ENCODE data around the gene FAM111A.
"Not testable (repeated sequence)": the region's sequence is repeated elsewhere in the genome, so short reads cannot be mapped to it uniquely, and the experiment has no call there.

The FAM111A gene, protein sequence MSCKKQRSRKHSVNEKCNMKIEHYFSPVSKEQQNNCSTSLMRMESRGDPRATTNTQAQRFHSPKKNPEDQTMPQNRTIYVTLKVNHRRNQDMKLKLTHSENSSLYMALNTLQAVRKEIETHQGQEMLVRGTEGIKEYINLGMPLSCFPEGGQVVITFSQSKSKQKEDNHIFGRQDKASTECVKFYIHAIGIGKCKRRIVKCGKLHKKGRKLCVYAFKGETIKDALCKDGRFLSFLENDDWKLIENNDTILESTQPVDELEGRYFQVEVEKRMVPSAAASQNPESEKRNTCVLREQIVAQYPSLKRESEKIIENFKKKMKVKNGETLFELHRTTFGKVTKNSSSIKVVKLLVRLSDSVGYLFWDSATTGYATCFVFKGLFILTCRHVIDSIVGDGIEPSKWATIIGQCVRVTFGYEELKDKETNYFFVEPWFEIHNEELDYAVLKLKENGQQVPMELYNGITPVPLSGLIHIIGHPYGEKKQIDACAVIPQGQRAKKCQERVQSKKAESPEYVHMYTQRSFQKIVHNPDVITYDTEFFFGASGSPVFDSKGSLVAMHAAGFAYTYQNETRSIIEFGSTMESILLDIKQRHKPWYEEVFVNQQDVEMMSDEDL

DNA sequence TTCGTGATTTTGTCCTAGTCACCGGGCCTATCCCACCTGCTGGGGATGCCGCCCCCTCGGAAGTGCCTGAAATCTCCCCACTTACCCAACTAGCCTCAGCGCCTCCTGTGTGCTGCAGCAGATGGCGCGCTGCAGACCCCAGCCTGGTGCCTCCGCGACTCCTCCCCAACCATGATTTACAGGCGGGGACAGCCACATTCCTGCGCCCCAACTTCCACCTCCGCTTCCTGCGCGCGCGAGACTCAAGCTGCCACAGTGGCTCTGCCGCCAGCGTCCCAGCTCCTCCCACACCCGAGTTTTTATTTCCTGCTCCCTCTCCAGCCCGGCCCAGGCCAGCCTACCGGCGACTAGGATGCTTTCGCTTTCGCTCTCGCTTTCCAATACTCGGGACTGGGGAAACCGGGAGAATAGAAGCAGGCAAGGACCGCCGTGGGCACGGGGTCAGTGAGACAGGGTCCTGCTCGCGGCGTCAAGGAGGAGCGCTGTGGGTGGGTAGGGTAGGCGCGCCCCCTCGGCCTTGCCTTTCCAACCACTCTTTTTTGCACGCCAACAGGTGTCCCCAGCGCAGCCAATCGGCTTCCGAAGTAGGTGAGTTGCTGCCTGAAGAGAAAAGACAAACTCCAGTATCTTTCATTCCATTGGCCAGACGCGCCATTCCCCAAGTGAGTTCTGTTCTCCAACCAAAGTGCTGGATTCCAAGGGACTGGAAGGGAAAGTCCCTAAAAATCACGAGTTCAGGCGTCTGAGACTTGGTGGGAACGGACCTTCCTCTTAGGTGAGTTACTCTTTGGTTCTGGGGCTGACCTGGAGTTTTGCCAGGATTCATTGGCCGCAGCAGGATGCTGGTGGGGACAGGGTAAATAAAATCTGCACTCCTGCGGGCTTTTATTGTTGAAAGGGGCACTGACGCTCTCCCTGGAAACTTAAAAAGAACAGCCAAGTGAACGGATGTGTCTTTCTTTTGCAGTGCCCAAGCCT lies at the start of gene FAM111A:
Gene FAM111A (plus strand): TSS at position 327 of the 978 bp plus-strand sequence. CDS start 6,017 bp downstream, outside the sequence.
- peak; percentile 56 to 64 for DNase-seq (ENCODE audit: low read depth in 2 of 2)

DNA sequence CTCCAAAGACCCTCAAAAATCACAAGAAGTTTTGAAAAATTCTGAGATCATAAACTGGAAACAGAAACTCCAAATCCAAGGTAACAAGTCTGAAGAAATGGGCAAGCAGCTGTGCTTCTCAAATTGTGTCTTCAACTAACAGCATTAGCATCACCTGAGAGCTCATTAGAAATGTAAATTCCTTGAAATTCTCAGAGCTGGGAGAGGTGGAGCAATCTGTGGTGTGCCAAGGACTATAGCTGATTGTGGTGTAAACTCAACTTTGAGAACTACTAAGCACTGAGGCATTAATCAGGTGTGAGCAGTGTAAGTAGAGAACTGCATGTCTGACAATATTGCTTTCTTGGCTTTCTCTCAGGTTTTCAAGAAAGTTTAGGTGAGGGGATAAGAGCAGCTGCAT lies 49.1 kb upstream of the FAM111A start:
- not testable (repeated sequence) for DNase-seq (ENCODE audit: low read depth in 2 of 2)

DNA sequence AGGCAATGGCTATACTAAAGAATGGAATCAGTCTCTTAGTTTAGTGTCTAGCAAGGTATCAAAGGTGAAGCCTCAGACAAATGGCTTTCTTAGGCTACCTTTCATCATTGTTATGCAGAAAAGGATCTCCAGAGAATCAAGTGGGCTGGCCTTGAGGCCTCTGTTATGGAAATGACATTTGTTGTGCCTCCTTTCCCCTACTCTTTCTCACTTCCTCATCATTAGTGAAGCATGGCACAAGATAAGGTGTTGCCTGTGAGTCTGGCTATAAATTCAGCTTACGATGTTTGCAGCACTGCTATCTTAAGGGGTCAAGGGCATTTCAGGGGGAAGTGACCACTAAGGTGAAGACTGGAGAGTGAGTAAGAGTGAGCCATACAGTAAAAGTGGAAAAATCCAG lies 47.4 kb upstream of the FAM111A start:
- not testable (repeated sequence) for DNase-seq (ENCODE audit: low read depth in 2 of 2)

DNA sequence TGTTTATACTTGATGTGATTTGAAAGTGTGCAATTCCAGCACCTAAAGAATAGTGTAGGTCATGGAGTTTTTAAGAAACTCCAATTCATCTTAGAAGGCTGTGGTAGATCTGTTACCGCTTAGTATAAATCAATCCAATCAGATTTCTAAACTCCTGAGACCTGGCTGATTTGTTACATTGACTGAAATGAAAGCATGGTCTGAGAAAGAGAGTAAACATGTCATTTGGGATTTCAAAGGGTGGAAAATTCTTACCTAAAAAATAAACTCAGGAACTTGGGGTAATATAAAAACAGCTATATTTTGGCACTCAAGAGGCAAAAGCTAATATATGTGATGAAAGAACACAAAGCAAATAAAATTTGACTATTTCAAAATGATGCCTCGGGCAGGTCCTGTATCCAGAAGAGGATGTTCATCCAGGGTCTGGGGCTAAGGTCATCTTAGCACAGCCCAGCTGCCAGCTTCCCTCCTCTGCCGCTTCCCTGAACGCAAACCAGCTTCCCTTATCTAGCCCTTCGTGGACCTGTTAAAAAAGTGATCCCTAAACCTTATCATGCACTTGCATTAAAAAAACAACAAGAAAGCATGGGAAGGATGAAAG lies 46.6 kb upstream of the FAM111A start:
- DNase-seq (ENCODE audit: low read depth in 2 of 2): not testable (repeated sequence)

DNA sequence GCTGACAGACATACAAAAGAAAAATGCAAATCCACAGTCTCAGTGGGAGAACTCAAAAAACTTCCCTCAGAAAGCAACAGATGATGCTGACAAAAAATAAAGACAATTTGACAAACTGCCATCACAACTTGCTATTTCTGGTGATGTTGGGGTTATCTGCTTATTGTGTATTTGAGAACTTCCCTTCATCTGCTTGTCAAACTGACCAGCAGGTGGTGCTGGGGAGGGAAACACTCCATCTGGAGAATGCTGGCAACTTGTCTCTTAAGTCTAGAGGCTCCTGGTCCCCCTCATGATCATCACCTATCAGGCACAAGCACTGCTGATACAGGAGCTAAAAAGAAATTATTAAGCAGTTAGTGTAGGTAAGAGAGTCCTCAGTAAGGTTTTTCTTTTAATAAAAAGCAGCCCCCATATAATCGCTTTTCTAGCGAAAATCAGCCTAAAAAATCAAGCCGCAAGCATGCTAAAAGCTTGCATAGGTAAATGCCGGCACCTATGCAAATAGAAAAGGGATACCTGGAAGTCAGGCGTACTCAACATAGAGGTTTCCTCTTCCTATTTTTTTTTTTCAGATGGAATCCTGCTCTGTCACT lies 45.4 kb upstream of the FAM111A start:
- peak; percentile 20 to 39 for DNase-seq (ENCODE audit: low read depth in 2 of 2)

DNA sequence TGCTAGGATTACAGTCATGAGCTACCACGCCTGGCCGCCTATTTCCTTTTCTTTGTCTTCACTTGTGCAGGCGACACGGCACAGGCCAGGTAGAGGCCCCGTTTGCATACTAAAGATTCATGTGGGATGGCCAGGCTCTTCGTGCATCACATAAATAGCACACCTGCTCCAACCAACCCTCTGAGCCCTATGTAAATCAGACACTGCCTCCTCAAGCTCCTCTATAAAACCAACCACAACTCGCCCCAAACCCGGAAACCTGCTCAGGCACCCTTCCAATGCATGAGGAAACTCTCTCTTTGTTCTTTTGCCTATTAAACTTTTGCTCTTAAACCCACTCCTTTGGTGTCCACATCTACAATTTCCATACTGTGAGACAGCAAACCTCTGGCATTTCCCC lies 44.7 kb upstream of the FAM111A start:
- not testable (repeated sequence) for DNase-seq (ENCODE audit: low read depth in 2 of 2)

DNA sequence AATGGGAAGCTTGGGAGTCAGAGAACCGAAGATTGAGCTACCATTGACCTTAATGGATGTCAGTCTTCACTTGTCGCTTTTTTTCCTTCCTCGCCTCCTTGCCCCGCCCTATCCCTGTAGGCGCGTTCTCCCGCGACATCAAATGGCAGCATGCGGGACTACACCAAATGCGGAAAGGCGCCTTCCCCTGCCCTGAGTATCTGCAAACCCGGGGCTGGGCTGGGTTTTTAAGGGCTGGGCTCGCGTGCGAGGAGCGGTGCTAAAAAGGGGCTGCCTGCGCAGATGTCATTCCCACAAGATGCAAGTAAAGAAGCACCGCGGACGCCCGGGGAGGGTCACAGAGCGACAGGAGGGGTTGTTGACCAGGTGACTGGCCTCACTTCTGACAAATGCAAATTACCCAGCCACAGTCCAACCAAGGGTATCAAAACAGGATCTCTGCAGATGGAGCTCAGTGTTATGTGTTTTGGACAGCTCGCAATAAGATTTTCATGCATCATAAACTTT lies 40.3 kb upstream of the FAM111A start:
- DNase-seq (ENCODE audit: low read depth in 2 of 2): no peak

DNA sequence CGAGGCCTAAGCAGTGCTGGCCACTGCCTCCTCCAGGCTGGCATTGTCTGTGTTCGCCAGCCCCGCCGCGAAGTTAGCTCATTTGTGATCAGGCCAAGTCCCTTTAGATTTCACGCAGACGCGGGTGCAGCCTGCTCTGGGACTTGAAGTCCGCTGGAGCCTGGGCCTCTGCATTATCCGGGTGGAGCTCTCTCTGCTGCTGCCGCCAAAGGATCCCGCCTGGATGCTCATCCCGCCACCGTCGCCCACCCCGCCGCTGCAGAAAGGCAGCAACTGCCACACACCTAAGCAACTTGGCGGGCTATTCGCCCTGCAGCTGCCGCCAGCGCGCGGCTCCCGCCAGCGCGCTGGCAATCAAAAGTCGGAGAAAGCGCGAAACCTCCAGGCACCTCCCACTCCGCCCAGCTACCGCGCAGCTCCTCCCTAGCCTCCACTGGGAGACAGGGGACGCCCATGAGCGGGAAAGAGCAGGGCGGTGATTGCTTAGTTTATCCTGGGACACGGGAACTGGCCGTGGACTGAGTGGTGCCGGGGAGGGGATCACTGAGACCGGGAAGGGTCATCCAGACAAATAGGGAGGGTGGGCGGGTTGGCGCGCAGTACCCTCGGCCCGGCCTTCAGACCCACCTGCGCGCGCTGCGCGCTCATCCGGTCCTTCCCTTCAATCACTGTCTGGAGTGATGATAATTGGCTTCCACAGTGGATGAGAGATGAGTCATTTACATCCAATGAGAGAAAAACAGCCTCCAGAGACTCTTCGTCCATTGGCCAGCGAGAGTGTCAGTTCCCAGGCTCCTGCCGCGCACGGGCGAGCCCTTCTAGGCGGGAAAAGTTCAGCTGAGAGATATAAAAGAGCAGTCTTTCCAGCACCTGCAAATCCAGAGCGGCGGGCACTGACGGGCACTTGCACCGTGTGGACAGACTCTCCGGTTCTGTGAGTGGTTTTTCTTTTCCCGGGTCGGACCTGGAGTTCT lies 36.0 kb upstream of the FAM111A start, which contains the start of gene FAM111B:
Gene FAM111B (plus strand): TSS at position 875 of the 974 bp plus-strand sequence. CDS start 2,389 bp downstream, outside the sequence.
- DNase-seq (ENCODE audit: low read depth in 2 of 2): peak in 1 of 2 donors; percentile 6

DNA sequence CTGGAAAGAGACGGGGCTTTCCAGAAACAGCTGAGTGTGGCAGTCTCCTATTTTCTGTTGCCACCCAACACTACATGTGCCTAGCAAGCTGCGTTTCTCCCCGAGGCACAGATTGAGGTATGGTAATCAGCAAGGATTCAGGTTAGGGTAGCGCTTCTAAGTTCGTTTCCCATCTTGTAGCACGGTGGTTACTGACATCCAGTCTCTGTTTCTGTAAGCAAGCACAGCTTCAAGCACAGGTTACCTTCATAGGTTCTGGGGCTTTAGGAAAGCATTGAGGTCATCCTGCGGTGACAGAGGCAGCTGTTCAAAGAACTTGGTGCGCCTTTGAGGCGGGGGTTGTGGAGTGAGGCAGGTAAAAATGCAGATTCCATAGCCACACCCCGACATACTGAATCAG lies 34.9 kb upstream of the FAM111A start:
- not testable (repeated sequence) for DNase-seq (ENCODE audit: low read depth in 2 of 2)

DNA sequence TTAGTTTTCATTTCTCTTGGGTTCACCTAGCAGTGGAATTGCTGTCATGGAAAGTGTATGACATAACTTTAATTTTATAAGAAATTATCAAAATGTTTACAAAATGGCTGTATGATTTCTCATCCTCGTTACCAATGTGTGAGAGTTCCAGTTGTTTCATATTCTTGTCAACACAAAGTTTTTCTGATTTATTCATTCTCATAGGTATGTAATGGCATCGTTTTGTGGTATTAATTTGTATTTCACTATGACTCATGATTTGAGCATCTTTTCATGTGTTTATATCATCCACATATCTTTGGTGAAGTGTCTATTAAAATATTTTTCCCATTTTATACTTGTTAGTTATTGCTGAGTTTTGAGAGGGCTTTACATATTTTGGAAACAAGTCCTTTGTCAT lies 30.2 kb upstream of the FAM111A start:
- no peak for DNase-seq (ENCODE audit: low read depth in 2 of 2)

DNA sequence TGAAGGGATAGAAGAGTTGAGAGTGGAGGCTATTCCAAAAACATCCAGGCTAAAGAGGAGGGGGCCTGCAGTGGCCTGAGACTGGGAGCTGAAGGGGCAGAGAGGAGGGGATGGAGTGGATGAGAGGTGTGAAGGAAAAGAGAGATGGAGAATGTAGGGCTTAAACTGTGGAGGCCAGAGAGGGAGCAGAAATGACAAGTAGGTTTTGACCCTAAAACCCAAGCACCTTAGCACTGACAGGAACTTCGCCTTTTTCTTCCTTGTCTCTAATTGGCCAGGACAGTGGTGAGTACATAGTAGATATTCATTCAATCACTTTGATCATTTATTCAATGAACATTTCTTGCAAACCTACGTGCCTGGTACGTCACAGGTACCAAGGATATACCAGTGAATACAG lies 28.3 kb upstream of the FAM111A start:
- DNase-seq (ENCODE audit: low read depth in 2 of 2): no peak

DNA sequence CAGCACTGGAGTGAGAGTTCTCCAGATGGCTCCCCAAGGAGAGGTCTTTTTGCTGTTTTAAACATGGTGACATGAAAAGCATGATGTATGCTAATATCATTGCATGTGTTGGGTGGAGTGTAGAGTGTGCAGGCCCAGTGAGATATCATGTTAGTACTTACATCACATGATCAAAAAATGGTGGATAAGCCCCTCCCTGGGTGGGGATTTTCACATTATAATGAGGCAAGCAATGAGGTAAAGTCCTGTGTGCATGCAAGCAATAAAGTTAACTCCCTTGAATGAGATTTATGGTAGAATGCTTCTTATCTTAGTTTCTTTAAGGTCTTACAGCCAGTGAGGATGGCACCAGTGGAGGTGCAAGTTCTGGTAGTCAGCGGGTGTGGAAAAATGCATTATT lies 27.1 kb upstream of the FAM111A start:
- no peak for DNase-seq (ENCODE audit: low read depth in 2 of 2)

DNA sequence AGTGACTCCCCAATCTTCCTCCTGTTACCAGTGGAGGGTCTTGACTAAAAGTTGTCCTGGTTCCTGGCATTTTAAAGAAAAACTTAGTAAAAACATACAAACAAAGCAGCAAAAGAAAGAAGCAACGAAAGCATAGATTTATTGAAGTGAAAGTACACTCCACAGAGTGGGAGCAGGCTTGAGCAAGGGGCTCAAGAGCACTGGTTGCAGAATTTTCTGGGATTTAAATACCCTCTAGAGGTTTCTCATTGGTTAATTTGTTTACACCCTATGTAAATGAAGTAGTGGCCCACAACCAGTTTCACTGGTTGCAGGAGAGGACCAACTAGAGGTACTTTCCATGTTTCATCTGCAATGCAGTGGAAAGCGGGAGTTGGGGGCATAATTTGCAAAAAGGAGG lies 24.9 kb upstream of the FAM111A start:
- DNase-seq (ENCODE audit: low read depth in 2 of 2): no peak

DNA sequence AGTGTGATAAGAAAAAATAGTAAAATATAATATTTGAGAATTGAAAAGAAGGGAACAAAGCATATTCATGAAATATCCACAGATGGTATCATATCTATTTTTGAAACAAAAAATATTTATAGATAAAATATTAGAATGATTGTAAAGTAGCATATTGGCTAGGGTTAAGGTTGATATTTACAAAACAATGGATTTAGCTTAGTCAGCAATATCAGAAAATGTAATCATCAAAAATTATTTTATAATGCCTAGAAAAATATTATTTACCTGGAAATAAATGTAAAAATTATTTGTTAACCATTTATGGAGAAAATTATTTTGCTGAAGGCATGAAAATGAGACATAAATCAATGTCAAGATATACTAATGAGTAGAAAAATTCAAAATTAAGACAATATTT lies 22.8 kb upstream of the FAM111A start:
- DNase-seq (ENCODE audit: low read depth in 2 of 2): no peak

DNA sequence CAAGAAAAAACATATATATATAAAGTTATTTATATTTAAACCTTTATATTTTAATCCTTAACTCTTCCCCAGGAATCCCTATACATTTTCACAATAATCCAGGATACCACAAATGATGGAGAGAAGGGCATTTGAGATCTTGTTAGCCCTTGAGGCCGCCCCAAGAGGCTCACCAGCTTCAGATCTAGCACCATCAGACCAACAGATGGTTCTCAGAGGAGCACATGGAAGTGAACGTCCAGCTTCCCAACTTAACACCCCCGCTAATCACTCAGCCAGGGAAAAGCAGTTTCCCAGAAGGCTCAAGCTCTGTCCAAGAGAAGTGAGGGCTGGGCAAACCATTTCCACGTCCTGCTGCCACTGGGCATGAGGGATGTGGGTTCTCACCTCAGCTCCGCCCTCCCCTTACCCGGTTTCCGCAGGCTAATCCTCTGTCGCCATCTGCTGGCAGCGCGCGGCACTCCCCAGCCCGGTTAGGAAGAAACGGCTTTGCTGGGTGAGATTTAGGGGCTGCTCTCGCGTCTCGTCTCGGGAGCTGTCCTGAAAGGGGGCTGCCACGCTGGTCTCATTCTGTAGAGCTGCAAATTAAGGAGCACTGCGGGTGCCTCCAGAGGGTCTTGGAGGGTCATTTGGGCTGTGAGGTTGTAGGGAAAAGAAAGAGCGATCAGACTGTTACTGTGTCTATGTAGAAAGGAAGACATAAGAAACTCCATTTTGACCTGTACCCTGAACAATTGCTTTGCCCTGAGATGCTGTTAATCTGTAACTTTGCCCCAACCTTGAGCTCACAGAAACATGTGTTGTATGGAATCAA lies 6.8 kb upstream of the FAM111A start:
- peak; percentile 71 to 84 for DNase-seq (ENCODE audit: low read depth in 2 of 2)

DNA sequence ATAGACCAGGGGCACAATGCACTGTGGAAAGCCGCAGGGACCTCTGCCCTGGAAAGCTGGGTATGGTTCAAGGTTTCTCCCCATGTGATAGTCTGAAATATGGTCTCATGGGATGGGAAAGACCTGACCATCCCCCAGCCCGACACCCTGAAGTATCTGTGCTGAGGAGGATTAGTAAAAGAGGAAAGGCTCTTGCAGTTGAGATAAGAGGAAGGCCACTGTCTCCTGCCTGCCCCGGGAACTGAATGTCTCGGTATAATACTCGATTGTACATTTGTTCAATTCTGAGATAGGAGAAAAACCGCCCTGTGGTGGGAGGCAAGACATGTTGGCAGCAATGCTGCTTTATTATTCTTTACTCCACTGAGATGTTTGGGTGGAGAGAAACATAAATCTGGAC lies 6.1 kb upstream of the FAM111A start:
- DNase-seq (ENCODE audit: low read depth in 2 of 2): not testable (repeated sequence)

DNA sequence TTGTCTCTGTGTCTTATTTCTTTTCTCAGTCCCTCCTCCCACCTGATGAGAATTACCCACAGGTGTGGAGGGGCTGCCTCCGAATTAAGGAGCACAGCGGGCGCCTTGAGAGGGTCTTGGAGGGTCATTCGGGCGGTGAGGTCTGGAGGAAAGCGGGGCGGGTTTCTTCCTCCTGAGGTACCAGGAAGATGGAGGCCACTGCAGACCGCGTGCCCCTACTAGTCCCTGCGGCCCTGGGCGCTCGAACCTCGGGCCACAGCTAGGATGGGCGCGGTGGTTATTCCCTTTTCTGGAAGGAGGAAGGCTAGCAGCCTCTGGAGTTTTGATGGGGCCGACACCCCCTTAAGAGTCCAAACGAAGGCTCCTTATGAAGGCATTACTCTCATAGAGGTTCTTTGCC lies 5.5 kb upstream of the FAM111A start:
- DNase-seq (ENCODE audit: low read depth in 2 of 2): no peak

DNA sequence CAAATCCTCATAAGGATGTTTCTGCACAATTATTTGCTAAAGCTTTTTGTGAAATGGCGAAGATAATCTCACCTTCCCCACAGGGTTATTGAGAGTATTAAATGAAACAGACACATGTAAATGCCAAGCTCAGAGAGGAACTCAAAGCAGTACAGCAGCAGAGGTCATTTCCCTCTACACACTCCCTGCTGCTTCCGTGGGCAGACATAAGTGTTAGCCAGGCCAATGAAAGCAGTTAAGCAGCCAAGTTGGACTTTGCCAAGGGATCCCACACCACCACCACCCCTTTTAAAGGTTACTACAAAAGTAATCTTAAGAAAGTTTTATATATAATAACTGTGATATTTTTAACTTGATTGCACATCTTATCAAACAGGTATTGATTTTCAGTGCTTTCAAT lies 4.0 kb upstream of the FAM111A start:
- DNase-seq (ENCODE audit: low read depth in 2 of 2): no peak

DNA sequence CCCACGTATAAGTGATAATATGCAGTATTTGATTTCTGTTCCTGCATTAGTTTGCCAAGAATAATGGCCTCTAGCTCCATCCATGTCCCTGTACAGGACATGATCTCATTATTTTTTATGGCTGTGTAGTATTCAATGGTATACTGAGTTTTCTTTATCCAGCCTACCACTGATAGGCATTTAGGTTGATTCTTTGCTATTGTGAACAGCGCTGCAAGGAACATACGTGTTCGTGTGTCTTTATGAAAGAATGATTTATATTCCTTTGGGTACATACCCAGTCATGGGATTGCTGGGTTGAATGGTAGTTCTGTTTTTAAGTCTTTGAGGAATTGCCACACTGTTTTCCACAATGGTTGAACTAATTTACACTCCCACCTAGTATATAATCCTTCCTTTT lies 1.5 kb upstream of the FAM111A start:
- DNase-seq (ENCODE audit: low read depth in 2 of 2): no peak

Data from stimulated activated CD8-positive, alpha-beta memory T cell treated with anti-CD3 and anti-CD28 coated beads, Interleukin-7, amount 100 ng/mL, for 1 hour (primary cell).